NCI-H2196 (cell line): ENCODE measurements around the gene SVBP.
"Not testable (repeated sequence)": the region's sequence is repeated elsewhere in the genome, so short reads cannot be mapped to it uniquely, and the experiment has no call there.

Experiments used
- DNase-seq: peaks from one replicate; lab custom pipeline; 2025; ENCODE audit not compliant: unreplicated experiment; lab: John Stamatoyannopoulos, UW

SVBP gene

DNA sequence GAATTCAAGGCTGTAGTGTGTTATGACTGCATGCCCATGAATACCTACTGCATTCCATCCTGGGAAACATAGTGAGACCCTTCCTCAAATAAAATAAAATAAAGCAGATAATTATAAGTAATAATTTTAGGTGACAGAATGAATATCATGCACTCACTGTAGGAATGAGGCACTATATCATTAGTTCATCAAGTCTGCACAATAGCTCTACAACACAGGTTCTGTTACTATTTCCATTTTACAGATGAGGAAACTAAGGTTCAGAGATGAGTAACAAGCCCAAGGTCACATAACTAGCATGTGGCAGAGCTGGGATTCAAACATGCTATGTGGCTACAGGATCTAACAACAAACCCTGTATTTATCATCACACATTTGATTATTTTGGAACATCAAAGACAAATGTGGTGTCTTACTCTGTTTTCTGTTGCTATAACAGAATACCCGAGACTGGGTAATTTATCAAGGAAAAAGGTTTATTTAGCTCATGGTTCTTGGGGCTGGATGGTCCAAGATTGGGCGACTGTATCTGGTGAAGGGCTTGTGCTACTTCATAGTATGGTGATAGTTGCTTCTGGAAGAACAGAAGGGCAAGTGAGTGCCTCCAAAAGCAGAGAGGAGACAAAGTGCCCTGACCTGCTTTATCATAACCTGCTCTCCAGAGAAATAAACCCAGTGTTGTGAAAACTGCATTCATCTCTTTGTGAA, 24.4 kb upstream of the SVBP start:
- DNase-seq, result no peak

DNA sequence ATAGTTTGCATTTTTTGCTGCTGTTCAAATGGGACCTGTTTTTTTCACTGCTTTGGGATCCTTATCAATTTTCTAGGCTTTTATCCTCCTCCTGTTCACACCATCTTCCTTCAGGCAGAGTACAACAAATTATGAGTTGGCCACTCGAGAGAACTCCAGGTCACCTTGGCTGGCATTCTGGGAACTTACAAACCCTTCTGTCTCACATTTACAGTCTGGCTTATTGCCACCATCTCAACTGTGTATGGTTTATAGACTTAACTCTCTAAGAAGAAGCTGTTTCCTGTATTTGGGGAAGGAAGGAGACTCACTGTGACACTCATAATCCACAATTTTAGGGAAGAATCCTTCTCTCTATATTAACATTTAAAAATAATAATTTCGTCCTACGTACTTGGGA, 23.8 kb upstream of the SVBP start:
- no peak for DNase-seq

DNA sequence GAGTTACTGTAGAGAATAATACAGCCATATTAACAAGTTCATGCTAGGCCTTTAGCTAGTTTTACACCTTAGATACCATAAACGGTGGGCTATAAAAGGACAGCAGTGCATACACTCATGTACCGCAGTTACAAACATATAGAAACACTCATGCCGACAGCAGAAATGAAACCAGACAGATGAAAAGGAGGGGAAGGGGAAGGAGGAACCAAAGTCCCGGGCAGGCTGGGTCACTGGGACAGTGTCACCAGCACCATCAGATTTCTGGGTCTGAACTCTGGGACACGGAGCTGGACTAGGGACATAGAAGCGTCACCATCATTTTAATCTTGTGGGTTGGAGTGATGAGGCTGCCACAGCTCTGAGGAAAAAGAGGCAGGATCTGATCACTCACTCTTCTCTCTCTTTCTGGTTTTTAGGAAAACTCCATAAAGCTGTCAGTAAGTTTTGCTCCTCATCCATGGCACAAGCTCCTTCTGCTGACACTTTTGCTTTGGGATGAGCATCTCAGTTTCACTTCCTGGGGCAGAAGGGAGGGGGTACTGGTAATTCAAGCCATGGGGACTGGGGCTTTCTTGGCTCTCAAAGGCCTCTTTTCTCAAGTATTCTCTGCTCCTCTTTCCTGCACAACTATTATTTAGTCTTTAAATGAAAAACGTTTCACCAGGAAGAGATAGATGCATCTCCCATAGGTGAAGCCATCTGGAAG, 21.4 kb upstream of the SVBP start:
- DNase-seq, result no peak

DNA sequence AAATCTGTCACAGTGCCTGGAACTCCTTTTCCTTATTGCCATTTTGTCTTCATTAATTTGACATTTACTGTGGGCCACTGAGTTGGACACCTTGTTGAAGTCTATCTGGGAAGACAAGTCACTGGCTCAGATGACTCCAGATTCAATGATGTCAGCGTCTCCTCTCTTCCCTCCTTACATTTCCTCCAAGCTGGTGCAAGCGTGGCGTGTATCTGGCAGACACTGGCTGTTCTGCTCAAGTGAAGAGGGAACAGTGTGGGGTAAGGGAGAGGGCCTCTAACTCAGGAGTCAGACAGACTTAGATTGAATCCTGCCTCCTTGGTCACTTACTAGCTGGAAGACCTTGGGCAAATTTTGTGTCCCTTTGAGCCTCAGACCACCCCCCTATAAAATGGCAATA, 20.5 kb upstream of the SVBP start:
- no peak for DNase-seq

DNA sequence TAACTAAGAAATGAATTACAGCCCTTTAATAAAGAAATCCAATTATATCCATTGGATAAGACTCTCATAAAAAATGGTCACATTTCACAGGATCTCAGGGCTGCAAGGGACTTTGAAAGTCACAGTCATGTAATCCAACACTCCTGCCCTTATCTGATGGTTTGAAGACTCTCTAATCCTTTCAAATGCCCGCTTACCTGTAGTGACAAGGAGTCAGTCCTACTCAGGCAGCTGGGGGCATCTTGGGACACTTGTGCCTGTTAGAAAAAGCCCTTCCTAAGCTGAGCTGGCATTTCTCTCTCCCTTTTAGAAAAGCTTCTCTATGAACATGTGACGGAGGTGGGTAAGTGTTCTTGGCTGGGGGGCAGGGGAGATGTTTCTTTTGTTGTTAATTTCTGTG, 18.2 kb upstream of the SVBP start:
- DNase-seq, result no peak

DNA sequence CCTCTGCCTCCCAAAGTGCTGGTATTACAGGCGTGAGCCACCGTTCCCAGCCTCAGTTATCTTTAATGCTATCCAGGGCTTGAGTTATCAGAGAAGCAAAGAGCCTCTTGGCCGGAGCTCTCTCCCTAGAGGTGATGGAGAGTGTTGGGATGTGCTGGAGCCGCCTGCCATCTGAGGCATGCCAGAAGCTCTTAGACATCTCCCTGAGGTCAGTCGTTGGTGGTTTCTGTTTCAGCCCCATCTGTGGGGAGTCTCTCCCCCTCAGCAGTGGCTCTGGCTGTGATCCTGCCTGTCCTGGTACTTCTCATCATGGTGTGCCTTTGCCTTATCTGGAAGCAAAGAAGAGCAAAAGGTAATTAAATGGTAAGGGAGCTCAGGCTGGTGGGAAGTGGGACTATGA, 17.6 kb upstream of the SVBP start:
- no peak for DNase-seq

DNA sequence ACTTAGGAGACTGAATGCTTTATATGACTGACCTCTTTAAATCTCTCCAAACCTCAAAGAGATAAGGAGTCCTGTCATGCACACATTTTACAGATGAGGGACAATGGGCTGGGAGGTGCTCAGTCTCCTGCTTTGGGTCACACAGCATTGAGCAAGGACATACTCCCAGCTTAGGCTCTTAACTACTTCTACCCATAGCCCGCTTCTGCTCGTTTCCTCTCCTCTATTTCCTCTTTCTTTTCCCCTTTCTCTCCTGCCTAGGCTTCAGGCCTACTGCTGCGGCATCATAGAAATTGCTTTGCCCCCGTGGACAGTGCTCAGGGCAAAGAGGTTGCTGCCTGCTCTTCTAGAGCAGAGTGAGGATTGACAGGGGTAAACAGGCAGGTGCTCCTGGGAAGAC, 16.8 kb upstream of the SVBP start:
- DNase-seq, result no peak

DNA sequence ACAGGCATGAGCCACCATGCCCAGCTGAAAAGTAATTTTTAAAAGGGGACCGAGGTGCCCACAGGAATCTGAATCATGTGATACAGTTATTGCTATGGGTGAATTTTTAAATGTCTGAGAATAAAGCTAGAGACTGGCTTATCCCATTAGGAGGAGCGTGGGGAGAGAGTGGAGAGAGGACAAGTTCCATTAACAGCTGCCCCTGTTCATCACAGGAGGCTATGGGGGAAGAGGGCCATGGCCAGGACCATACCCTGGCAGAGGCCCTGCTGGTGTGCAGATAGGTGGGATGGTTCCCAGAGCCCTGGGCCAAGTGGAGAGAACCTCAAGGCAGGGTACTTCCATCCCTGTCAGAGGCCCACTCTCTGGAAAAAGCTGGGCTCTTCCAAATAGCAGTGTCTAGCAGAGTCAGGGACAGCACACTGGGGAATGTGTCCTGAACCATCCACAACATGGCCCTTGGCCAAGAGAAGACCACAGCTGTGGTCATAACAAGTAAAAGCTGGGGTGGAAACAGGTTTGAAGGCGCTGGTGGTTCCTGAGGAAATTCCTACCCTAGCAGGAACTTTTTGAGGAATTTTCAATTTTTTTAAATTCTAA, 15.5 kb upstream of the SVBP start:
- no peak for DNase-seq

DNA sequence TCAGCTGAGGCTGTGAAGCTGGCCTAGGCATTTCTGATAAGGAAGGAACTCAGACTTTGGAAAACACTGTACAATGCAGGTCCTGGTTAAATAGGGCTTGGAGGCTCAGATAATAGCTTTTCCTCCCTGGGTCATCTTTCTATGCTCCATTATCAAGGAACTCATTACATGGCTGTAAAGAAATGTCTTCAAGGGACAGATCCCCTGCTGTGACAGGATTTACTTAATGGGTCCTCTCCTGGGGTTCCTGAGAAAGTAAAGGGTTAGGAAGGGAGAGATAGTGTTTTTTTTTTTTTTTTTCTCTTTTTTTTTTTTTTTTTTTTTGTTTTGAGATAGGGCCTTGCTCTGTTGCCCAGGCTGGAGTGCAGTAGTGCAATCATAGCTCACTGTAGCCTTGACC, 14.1 kb upstream of the SVBP start:
- no peak for DNase-seq

DNA sequence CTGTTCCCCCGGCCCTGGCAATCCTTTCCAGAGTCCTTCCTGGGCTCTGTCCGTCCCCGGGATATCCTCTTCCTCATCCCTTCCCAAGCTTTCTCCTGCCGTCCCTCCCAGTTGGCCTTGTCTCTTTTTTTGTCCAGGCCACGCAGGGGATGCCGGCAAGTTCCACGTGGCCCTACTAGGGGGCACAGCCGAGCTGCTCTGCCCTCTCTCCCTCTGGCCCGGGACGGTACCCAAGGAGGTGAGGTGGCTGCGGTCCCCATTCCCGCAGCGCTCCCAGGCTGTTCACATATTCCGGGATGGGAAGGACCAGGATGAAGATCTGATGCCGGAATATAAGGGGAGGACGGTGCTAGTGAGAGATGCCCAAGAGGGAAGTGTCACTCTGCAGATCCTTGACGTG, 13.4 kb upstream of the SVBP start:
- DNase-seq, result no peak

DNA sequence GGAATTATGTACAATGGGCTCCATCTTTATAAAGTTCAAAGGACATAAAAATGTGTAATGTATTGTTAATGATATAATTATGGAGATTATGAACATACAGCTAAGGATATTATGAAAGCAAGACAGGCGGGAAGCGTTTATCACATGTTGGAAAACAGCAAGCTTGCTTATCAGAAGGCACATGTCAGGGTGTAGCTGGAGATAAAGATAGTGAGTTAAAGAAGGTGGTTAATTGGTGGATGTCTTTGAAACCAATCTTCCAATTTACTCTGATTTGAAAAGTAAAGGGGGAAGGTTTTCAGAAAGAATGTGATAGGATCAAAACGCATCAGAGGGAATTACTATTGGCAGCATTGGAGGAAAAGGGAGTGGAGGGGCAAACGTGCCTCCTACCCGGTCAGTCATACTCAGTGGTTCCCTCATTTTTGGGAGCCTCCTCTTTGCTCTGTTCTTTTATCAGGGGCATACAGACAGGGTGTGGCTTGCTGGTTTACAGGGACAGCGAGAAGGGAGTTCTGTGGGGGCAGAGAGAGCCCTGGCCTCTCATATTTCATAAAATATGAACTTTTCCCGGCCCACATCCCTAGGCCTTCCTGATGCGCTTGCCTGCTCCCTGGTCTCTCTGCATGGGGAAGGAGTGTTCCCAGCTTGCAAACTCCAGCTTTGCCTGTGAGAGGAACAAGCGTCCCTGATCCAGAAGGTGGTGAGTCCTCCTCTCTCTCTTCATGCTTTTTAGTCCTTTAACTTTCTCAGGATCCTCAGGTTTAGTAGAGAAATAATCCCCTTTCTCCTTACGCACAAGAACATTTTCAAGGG, 8.0 kb upstream of the SVBP start:
- DNase-seq, result no peak

DNA sequence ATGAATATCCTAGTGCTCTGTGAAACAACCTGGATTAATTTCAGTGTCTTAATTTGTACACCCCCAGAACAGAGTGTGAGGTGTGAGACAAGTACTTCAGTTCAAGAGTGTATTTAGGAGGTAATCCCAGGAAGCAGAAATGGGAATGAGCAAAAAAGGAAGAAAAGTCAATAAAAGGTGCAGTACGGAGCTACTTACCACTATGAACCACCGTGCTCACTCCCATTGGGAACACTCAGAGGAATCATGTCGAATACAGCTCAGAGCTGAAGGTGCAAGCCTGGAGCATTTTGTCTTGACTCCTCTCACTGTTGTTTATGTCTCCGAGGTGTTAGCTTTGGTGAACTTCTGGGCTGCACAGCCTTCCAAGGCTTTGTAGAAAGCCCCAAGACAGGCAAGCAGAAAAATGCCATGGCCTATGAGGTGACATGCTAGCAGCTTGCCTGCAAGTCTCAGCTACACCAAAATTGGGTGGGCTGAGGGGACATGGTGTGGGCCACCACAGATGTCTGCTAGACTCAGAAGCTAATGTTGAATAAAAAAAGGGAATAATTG, 7.4 kb upstream of the SVBP start:
- DNase-seq, result no peak

DNA sequence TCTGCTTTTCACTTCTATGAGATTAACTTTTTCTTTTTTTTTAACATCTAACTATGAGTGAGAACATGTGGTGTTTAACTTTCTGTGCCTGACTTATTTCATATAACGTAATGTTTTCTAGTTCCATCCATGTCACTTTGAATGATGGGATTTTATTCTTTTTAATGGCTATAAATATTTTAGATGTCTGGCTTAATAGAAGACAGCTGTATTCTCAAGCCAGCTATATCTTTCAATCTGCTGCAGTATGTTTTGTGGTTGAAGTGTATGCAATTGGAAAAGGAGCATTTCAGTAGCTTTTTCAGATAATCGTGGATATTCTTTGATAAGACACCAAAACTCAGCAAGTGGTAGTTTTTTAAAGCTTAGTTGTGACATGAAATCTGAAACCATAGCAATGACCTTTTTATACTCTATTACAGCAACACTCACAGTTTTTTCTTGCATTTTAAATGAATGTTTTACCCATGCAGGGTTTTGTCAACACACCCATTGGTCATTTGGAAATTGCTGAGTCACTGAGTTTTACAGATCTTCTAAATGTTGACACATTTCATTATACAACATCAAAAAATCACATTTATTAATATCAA, 5.7 kb upstream of the SVBP start:
- no peak for DNase-seq

DNA sequence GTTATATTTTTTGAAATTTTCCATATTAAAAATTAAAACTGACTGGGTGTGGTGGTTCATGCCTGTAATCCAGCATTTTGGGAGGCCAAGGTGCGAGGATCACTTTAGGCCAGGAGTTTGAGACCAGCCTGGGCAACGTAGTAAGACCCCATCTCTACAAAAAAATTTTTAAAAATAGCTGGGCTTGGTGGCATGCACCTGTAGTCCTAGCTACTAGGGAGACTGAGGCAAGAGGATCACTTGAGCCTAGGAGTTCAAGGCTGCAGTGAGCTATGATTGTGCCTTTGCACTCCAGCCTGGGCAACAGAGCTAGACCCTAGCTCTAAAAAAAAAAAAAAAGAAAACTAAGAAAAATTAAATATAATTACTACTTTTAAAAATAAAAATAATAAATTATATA, 4.5 kb upstream of the SVBP start:
- no peak for DNase-seq

DNA sequence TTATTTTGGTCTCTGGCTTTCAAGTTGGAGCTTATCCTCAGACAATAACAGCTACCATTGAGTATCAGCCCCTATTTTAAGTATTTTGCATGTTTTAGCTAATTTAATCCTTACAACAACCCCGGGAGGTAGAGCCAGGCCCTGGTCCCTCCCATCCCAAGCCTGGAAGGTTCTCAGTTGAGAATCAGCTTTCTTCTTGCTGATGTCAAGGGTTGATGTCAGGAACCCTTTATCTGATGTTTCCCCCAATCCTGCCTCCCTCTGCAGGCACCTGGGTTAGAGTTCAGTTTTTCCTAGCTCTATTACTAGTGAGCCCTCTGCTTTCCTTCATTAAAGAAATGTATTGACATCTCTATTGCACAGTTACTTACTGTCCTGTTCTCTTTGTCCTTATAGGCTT, 3.6 kb upstream of the SVBP start:
- no peak for DNase-seq

DNA sequence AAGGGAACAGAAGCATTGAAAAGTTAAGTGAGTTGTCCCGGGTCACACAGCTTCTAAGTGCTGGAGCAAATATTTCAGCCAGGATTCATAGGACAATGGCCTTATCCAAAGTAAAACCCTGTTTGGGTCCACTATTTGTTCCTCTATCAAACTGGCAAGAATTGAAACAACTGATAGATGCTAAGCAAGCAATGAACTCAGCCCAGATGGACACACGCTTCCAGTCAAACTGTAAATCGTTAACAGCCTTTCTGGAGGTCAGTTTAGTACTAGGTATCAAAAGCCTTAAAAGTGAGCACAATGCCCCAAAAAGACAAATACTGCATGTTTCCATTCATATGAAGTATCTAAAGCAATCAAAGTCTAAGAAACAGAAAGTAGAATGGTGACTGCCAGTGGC, 779 bp upstream of the SVBP start:
- no peak for DNase-seq

DNA sequence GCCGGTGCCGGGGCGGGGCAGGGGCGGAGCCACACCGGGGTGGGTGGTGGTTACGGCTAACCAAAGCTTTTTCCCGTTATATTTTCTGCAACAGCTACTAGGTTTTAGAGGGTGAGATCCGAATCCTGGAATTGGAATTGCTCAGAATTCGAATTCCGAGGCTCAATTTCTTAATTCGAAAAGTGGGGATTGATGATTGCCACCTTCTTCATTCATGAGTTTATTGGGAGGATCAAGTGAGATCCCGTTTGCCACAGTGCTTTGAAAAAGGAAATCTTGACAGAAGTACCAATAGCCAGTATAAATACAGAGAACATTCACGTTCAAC, 207 bp upstream of the SVBP start:
- no peak for DNase-seq

DNA sequence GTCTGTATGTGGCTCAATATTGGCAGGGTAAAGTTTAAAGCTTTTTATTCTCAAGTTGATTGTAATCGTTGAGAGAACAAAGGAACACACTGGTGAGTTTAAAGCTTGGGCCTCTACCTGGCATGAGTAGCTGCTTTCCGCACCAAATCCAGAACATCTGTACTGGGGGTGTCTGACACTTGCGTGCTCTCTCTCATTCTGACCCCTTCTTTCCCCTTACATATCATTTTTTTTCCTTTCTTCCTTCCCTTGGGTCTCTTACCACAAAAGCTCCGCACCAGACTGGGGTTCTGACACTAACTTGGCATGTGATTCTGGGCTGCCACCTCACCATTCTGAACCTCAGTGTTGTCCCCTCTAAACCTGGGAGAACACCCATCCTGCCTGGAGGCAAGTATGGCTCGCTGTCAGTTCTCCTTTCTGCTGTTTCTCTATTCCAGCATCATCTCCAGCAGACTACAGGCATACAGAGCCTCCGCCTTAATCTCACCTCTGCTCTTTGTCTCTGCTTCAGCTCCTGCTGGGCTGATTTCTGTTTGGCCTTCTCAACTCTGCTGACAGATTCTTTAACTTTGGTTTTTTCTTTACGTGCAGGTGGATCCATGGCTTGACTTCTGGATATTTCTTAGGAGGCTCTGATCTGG, 1.1 kb downstream of the SVBP start:
- DNase-seq, result no peak

DNA sequence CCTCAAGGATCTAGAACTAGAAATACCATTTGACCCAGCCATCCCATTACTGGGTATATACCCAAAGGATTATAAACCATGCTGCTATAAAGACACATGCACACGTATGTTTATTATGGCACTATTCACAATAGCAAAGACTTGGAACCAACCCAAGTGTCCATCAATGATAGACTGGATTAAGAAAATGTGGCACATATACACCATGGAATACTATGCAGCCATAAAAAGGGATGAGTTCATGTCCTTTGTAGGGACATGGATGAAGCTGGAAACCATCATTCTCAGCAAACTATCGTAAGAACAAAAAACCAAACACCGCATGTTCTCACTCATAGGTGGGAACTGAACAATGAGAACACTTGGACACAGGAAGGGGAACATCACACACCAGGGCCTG, 2.4 kb downstream of the SVBP start:
- not testable (repeated sequence) for DNase-seq

DNA sequence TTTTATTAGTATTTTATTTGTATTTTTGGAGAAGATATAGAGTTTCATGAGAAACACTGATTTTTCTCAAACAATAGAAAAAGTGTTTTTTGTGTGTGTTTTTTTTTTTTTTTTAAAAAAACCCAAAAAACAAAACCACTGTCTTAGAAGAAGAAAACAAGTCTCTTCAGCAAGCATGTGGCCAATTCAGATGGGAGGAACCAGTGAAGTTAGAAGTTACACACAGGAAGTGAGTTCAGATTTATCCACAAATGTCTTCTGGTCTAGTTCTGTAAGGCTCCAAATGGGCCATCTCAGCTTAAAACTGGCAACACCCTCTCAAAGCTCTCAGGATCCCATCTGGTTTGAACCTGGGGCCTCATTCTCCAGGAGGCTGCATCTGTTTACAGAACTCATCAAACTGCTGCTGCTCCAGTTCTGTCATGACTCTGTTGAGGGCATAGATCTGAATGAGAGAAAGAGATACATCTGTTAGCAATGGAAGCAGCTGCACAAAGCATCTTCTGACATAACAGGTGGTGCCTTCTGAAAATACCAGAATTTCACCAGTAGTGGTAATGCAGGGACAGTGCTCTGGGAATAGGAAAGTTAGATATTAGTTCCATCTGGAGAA, 10.0 kb downstream of the SVBP start:
- no peak for DNase-seq
